IPS-NIHi7 (cell line): ENCODE results near the gene SLC17A2.

Source experiments
- DNase-seq: peaks from one replicate; pipeline ENCODE4 v3.0.0; 2012; ENCODE audit warnings: mixed read lengths; ENCODE audit errors: extremely low spot score

The SLC17A2 gene

DNA sequence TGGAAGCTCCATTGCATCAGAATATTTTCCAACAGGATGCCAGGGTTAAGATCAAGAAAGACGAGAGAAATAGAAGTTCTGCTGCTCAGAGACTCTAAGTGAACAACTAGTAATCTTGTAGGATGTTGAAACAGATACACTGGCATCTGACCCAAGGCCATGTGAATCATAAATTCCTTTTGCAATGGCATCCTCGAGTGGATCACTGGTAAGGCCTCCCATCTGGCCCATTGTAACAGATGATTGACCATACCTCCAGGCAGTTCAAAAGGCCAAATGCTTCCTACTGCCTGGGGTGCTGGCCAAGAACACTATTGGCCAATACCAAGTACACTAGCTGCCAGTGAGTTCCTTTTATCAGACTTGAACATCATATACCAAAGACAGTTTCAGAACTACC, 46.5 kb downstream of the SLC17A2 start:
- no peak for DNase-seq

DNA sequence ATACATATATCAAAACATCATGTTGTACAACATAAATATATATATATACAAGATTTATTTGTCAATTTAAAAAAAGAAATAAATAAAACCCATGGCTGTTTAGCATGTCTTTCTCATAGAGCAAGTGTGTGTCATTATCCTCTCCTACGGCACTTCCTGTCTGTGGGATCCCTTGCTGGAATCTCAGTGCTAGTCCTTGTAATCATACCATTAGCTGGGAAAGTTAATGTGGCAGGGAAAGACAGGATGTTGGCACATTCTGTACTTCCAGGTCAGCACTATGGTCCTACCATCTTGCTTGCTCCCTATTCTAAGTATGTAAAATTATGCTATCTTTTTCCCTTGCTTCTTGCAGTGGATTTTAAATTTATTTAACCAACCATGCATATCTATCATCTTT, 47.0 kb downstream of the SLC17A2 start:
- no peak for DNase-seq

DNA sequence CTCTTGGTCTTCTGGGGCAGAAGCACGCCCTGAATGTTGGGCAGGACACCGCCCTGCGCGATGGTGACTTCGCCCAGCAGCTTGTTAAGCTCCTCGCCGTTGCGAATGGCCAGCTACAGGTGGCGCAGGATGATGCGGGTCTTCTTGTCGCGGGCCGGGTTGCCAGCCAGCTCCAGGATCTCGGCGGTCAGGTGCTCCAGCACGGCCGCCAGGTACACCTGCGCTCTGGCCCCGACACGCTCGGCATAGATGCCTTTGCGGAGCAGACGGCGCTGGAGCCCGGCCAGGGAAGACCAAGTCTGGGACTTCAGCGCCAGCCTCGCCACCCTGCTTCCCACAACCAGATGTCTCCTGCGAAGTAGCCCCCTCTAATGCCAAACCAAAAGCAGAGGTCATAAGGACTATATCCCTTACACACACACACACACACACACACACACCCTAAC, 48.4 kb downstream of the SLC17A2 start:
- DNase-seq: peak; percentile 84

DNA sequence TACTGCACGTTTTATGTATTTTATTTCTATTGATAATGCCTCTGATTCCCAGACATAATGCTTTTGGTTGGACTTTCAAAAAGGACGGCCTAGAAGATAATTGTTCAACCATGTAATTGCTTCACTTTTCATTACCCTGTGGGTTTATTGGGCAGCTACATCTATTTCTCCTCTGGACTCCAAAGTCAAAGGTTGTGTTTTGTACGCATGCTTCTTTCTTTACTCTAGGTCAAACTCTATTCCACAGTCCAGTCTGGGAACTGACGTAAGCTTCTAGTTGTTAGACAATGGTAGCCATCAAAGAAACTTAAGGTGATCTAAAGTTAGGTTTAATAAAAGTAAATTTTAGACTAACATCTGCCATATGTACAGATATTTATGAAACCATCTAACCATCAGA, 49.9 kb downstream of the SLC17A2 start:
- DNase-seq: no peak

DNA sequence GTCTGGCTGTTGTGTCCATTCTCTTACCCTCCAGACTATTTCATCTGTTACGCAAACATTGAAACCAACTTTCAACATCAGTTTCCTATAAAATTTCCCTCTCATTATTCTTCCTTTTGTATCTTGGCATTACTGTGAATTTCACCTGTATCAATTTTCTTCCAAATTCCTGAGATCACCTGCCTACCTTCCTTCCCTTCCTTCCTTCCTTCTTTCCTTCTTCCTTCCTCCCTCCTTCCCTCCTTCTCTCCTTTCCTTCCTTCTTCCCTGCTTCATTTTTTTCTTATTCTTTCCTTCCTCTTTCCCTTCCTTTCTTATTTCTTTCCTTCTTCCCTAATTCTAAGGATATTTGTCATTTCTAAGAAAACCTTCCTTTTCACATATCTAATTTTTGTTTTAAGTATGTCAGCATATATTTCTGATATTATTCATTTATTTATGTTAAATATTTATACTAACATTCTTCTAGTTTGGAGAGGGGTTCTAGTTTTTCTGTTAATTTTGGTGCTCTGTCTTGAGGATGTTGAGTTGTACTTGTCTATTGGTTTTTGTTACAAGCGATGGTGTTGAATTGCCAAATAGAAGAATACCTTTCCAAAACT, 51.7 kb downstream of the SLC17A2 start:
- DNase-seq: no peak

DNA sequence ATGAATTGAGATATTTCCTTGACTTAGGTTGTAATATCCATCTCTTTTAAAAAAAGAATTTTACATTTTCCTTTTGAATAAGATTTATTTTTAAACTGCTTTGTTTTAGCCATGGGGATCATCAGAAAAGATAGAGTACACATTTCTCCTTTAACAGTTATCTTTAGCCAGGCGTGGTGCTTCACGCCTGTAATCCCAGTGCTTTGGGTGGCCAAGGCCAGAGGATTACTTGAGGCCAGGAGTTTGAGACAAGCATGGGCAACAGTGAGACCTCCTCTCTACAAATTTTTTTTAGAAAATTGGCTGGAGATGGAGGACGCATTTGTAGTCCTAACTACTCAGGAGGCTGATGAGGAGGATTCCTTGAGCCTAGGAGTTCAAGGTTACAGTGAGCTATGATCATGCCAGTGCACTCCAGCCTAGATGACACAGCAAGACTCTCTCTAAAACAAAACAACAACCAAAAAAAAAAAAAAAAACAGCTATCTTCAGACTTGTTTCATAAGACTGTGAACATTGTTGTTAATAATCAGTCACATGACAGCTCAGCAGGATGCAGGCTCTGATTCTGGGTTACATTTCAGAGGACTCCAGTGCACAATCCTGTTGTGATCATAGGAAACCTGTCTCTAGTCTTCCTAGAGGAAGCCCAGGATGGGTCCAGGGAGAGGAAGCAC, 54.4 kb downstream of the SLC17A2 start:
- DNase-seq: no peak

DNA sequence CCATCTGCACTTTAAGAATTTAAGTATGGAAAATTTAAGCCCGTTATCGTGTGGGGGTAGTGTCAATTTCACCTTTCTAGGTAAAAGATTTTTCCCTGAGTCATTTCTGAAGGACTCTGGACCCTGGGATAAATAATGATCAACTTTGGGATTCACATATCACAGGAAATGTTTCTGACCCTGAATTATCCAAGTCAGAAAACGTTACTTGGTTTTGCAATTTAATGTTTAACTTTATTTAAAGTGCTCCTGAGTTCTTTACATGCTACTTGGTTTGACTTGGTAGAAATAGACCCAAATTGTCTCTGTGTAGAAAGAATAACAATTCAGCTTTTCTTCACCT, 55.0 kb downstream of the SLC17A2 start:
- DNase-seq: no peak

DNA sequence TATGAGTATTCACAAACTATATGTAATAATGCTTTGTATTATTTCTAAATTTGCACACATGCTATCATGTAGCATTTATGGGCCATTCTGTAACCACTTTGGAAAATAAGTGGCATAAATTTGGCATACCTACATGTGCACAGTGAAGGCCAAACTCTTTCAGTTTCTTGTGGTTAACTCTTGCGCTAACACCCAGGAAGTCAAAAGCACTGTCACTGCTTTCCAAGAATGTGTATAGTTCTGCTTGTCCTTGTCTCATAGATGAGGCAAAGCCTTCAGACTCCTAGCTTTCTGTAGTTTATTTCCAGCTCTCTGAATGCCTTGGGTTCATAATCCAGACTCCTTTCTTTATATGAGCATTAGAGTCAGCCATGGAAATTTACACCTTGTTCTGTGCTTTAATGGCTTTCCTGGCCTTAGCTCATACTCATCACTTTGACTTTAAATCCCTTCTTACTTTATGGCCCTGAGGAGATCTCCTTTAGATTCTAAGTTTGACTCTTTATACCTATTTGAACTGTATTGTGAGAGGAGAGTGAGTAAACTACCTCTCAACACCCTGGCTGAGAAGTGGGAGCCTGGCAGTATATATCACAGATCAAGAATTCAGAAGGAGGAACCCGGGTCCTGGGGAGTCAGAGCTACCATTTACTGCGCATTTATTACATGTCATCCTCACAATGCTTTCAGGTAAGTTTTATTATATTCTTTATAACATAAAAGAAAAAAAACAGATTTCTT, 55.5 kb downstream of the SLC17A2 start:
- DNase-seq: no peak

DNA sequence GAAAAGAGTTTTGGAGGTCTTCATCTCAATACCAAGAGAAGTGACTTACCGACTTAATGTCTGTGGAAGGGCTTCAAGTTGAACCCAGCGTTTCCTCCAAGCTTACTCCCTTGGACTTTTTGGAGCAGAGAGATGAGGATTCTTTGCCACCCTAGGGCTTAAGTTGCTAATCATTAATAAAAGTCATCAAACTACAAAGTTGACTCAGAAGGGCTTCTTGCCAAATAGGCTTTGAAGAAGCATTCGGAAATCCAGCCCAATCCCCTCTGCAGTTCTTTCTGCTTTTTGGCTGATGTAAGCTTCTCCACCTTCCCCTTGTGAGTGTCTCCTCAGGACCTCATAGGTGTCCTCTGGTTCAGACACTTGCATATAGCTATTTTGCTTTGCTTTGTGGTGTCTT, 56.4 kb downstream of the SLC17A2 start, which contains the start of gene SLC17A3:
Gene SLC17A3 (minus strand): TSS at position 126 of the 400 bp plus-strand sequence. CDS start 5,856 bp downstream, outside the sequence.
- DNase-seq: no peak

DNA sequence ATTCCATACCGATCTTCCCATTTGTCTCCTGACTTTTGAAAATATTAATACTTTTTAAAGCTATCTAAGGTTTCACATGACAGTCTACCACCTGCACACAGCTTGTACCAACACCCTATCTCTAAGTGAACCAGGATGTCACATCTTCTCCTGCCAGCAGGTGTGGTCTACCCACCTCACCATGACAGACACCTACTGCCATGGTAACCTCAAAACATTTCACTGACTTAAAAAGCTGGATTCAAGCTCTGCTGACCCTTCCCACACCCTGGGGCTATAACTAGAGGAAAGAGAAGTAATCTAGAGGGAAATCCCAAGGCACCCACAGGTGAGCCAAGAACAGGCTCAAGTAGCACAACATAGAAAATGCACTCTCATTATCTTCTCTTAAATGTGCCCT, 57.7 kb downstream of the SLC17A2 start:
- DNase-seq: no peak

DNA sequence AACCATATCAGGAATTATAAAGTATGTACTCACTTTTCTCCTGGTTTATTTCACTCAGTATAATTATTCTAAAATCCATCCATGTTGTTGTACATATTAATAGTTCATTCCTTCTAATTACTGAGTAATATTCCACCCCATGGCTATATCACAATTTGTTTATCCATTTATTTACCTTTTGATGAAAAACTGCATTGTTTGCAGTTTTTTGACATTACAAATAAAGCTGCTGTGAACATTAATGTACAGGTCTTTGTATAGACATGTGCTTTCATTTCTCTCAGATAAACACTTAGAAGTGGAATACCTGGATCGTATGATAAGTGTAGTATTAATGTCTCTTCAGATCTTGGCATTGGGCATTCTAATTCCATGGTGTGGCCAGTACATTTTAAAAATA, 60.7 kb downstream of the SLC17A2 start:
- no peak for DNase-seq

DNA sequence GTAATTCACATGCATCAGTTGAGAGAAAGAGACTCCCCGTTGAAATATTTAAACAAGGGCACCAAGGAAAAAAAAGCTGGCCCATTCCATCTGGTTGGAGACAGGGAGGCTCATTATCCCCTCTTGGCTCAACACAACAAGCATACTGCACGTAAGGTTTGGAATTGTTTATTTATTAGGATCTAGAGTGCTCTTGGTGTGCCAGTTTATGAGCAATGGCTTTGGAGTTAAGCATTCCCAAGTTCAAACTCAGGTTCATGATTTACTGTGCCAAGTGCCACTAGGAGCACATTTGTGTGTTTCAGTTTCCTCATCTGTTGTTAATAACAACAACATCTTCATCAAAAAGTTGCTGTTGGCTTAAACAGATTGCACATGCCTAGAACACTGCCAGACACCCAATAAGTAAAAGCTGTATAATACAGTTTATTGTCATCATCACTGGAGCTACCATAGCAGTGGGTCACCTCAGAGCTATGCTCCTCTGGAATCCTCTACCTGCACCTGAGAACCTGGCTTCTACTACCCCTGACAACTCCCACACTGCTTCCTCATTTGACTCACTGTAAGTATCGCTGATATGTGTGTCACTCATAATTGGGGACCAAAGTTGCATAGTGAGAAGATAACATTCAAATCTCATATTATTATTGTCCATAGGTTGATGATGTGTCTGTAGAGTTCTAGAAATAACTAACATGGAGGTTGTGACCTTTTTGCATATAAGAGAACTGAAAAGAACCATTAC, 61.9 kb downstream of the SLC17A2 start:
- no peak for DNase-seq

DNA sequence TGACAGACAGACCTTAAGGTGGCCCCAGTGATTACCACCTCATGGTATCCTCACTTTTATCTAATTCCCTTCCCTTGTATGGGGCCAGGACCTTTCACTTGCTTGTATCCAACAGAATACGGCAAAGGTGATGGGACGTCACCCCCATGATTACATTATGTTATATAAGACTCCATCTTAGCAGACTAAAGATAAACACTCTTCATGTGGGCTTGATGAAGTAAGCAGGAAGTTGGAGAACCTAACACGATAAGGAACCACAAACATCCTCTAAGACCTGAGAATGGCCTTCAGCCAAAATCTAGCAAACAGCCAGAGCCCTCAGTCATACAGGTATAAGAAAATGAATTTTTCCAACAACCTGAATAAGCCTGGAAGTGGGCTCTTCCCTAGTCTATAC, 64.5 kb downstream of the SLC17A2 start:
- DNase-seq: no peak

DNA sequence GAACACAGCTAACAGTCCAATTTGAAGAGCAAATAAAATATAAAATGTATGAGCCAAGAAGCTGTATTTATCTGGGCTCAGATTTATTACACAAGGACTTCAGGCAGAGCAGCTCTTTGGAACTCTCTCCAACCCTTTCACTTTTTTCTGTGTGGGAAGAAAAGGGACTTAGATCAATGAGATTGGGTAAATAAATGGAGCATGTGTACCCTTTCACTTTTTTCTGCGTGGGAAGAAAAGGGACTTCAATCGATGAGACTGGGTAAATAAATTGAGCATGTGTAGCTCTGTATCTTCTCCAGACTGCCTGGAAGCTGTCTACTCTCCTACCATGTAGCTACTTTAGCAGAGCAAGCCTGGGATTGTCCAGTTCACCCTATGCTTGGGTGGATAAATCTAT, 67.1 kb downstream of the SLC17A2 start:
- no peak for DNase-seq
